Stimulated activated CD4-positive, alpha-beta T cell treated with anti-CD3 and anti-CD28 coated beads, TNF-alpha, amount 100 ng/mL, for 1 hour (primary cell): ENCODE measurements around the gene CEMIP2.

Source experiments
- DNase-seq, 3 donors: peaks; one replicate each; pipeline ENCODE4 v3.0.0-alpha.2; 2020; ENCODE audit warnings: low read depth in 3 of 3, low spot score in 1 of 3

Gene CEMIP2

DNA sequence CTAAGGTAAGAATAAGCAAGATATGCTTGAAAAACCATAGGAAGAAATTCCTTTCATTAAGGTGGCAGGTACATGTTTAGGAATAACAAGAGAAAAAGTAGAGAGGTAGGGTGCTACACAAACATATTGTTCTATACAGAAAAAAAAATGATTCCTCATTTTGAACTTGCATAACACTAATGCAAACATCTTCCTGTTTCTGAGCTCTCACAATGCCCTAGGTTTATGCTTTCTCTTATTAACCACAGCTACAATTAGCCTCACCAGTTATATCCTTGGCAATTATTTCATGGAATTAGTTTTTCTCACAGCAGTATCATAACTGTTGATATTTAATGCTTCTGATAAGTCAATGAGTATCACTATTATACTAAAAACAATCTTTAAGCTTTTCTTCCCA, 20.7 kb downstream of the CEMIP2 start:
- no peak for DNase-seq

DNA sequence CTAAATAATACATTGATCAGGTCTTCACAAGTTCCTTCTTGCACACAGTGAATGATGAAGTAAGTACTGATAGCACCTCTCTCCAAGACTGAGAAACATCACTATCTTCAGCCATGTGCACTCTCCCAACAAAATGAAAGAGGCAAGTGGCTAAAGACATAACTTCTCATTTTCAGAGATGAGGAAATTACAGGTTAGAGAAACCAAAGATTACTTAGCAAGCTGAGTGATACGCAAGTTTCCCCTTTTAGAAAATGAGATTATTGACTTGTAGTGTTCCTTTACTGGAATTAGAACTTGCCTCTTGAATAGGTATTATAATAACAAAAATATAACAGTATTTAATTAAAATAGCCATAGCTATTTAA, 21.6 kb downstream of the CEMIP2 start:
- no peak for DNase-seq

DNA sequence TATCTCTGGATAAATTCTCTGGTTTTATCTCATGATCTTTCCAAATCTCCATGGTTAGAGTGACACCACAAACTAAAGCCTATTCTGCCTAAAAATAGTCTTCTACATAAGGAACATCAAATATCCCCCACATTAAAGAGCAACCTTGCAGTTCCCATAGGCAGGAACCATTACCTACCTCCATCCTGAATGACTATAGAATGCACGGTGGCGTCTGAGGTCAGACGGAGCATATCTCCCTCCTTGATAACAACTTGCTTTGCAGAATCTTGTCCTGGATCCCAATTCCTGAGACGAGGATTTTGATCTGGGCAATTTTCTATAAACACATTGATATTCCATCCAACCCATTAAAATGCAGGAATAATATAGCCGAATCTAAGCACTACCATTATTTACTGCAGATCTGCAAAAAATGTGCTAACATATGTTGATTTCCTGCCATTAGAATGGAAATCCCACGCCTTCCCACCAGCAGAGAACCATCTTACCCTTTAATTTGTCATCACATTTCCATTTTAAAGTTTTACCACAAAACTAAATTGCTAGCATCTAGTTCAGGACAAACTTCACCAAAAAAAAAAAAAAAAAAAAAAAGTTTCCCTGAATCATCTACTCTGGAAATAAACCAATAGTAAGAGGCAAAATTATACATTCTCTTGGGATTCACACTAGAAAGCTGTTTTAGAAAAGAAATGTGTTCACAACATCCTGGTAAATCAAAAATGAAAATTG, 22.1 kb downstream of the CEMIP2 start:
- no peak for DNase-seq

DNA sequence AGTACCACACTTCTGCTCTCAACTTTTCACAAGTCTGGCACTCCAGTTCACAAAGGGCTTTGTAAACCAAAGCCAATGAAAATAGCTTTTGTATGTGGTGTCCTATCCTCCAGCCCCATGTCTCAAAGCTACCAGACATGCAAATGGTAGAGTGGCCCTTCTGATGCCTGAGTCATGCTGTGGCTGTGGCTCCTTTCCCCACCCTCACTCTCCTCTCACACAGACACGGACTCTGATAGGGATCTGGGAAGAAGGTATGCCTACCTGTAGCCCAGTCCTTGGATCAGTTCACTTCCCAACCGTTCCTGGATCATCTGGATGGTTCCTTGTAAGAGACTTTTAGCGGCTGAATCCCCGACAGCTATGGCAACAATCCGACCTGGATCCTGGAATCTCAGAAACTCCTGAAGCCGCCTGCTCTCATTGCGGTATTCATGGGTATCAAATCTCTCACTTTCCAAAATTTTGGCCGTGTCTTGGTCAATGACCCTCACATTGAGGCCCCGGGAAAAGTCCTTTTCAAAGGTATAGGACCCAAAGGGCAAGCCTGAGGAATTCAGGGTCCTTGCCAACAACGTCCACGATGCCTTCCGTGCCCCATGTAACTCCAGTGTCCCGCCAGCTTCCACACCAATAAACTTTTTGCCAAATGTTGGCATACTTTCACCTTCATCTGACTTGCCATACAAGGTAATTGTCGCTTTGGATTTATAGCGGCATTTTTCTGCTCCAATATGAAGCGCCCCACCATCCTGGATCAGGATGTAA, 23.4 kb downstream of the CEMIP2 start:
- DNase-seq, result no peak

DNA sequence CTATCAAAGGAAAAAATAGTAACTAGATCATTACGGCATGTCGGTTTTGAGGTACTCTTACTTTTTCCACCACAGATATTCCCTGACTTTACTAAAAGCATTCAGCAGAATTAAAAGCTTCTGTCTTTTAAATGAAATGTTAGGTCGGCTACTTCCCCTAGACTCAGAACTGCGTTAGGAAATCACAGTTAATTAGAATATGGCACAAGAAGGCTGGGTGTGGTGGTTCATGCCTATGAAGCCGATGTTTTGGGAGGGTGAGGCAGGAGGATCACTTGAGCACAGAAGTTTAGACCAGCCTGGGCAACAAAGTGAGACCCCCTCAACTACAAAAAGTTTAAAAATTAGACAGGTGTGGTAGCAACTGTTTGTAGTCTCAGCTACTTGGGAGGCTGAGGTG, 24.4 kb downstream of the CEMIP2 start:
- DNase-seq, result no peak

DNA sequence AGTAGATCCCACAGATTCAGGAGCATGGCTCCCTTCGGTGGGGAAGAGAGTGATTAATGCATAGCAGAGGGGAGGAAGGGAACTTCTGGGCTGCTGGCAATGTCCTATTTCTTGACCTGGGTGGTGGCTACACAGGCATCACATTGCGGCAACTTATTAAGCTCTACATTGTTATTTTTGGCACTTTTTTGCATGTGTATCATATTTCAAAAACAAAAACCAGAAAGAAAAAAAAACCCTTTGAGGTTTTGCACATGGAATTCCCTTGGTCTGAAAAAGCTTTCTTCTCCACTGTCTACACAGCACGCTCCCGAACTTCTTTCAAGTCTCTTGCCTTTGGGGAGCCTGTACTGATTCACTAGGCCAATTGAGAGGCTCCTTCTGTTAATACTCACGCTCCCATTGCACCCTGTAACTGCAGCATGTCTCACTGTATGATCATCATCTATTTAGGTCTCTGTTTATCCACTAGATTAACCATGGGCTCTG, 25.1 kb downstream of the CEMIP2 start:
- DNase-seq, result no peak

DNA sequence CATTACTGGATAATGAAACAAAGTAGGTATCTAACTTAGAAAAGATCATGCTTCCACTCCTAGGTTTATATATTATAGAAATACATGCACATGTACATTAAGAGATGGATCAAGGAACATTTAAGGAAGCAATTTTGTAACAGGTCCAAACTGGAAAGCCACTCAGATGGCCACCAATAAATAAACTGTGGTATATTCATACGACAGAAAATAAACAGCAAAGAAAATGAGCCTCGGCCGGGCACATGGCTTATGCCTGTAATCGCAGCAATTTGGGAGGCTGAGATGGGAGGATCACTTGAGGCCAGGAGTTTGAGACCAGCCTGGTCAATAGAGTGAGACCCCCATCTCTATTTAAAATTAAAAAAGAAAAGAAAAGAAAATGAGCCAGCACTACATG, 25.6 kb downstream of the CEMIP2 start:
- DNase-seq, result no peak

DNA sequence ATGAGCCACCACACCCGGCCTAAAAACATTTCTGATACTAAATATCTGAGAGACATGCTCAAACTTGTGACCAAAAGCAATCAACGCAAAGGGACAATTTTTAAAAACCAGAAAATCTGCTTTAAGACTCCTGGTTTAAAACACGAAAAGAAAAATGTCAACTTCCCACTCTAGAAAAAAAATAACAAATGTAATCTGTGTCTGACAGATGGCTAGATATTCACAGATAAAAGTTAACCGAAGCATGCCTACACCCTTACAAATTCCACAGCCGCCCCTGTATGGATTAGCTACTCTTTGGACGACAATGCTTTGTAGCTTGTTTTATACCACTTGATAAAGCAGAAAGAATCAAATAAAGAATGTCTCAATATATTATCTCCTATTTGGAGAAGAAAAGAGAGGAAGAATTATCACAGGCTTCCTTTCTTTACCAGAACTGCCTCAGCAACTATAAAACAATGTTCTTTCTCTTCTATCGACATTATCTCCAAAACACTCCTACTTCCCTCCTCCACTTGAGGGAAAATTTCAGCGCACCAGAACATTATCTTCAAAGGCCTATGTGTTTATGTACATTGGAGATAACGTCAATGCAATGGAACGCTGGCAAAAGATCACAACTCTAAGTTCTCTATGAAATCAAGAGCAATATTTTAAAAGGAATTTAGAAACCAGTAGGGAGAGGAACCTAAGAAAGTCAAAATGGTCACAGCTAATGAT, 26.2 kb downstream of the CEMIP2 start:
- DNase-seq, result no peak

DNA sequence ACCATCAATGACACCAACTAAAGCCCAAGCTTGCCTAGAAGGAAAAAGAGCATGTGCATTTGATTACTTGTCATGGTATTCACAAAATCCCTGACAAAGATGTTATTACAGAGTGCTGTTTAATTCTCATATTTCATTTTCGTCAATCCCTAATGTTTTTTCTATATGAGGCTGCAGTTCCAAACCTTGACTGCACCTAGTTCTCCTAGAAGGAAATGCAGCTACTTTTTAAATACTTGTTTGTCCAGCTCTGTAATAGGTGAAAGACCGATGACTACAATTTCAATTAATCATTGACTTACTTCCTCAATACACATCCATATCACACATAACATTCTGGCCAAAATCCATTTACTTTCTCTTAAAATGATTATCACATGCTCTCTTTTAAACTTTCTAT, 28.1 kb downstream of the CEMIP2 start:
- no peak for DNase-seq

DNA sequence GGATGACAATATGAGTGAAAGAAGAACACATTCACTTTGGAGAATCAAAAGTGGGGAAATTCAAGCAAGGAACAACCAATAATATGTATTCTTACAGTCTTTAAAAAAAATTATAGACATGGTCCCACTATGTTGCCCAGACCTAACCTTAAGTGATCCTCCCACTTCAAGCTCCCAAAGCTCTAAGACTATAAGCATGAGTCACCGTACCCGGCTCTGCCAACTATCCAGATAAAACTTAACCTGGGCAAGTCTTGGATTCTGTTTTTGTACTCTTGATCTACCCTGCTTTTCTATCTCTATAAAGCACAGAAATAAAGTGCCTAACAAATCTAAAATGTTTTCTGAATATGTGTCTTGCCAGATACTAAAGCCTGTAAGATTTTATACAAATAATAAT, 30.9 kb downstream of the CEMIP2 start:
- DNase-seq, result no peak

DNA sequence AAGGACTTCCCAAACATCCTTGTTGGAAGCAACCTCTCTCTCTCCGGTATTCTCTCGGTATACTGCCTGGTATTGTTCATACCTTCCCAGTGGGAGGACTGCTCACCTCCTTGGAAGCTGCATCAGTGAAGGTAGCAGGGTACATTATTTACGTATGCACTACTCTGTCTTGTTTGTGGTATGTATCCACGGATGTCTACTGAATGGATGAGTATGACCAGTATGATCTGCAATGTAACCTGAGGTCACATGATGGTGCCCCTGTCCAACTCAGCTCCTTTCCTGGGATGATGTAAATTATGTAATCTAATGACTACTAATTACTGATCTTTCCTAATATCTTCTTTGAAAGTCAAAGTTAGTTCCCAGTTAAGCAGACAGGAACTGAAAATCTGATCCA, 32.1 kb downstream of the CEMIP2 start:
- no peak for DNase-seq

DNA sequence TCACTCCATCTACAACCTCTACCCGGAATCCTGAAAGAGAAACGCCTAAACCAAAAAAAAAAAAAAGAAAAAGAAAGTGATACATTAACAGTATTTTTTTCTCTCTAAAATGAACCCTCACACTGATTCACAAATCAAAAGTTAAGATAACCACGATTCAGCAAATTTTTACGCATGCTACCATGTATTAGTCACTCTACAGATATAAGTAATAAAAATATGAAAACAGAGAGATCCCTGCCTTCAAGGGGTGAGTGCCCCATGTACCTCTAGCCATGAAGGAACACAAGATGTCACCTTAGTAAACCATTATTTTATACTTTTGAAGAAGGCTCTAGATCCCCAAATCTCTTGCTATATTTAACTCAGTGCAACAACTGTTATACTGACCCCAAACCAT, 33.4 kb downstream of the CEMIP2 start:
- no peak for DNase-seq

DNA sequence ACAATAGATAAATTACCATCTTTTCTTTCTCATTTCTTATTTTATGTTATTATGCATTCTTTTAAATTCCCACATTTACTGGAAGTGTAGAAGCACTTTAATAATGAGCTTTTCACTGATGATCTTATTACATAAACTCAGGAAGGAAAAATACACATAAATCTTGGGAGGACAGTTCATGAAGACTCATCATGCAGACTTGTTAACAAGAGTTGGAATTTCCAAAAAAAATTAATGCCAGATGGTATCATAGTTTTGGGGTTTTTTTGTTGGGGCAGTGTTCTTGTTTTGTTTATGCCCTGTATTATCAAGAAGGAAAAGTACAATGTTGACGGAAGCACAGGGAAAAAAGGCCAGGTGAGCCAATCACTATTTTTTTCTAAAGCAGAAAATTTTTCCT, 35.1 kb downstream of the CEMIP2 start:
- DNase-seq, result no peak

DNA sequence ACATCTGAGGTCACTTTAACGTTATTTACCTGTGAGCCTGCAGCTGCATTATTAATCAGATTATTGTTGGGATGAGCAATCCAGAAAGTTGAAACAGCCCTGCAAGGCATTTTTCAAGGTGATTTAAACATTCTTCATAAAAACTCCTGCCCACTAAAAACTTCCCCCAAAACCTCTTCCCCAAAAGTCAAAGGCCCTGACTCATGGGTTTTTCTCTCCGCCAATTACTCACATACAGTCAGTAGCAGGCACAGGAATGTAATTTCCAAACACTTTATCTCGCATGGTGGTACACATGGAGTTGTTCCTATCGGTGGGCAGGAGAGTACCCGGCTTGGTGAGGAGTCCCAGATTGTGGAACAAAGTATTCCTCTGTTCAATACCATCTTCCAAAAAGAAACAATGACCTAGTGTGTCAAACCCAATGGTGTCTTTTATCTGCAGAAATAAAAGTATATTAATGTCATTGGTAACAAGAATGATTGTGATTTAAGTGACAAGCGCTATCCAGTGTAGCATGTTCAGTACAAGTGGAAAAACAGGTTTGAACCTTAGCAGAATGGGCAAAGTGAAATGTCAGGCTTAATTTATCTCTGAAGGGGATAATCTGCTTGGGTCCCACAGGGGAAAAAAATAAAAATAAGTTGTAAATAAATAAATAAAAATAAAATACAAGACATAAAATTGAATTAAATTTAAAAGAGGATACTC, 38.3 kb downstream of the CEMIP2 start:
- DNase-seq, result no peak

DNA sequence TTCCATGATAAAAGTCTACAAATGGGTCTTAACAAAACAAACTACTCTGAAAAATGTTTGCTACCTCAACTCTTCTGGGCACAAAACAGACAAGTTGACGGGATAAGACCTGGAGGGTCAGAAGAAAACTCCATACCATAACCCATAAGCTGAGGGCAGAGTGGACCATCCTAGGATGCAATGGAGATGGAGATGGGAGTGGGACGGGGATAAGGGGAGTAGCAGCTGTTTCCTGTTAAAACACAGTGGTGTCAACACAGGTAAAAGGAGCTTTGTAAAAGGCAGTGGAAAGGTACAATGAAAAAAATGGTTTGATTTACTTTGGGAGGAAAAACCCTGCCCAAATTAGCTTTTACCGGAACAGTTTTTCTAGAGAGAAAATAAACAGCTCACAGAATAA, 41.6 kb downstream of the CEMIP2 start:
- DNase-seq, result no peak

DNA sequence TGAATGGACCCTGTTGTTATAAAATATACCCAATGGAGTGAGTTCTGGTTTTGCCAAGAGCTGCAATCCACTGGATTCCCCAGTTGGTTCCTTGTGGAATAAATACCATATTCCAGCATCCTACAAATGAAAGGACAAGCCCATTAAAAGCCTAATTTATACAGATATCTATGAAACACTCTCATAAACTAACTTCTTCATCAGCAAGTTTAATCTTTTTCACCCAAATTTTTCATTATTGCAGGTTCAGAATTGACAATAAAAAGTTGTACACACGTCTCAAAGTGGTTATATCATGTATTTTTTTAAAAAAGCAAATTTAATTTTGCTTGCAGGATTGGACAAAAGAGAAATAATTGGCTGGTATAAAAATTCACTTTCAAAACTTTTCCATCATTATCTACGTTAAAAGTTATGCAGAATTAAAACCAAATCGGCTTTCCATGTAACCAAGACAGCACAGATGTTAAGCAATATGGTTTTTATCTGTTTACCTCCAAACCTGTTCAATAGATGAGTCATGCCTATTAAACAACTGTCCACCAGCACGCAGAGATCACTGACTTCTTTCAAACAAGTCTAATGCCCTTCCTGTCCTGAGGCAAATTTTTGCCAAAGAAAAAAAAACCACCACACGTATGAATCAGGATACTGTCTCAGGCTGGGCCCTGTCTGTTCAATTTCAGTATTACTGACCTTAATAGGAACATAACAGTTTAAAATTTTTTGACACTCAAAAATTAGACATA, 42.5 kb downstream of the CEMIP2 start:
- DNase-seq, result no peak

DNA sequence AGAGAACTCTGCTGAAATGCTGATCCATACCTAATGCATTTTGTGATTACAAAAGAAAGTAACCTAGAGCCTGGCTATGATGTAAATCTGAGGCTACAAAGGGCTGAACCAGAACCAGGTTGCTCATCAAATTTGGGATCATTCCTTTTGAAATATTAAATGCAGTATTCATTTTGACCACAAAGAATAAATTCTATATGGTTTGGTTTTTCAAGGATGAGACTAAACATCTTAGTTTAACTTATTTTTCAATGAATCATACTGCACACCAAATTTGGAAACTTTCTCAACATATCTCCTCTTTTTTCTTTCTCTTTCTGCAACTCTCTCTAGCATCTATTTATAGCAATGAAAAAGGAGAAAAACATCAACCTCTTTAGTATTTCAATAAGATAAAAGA, 46.5 kb downstream of the CEMIP2 start:
- no peak for DNase-seq

DNA sequence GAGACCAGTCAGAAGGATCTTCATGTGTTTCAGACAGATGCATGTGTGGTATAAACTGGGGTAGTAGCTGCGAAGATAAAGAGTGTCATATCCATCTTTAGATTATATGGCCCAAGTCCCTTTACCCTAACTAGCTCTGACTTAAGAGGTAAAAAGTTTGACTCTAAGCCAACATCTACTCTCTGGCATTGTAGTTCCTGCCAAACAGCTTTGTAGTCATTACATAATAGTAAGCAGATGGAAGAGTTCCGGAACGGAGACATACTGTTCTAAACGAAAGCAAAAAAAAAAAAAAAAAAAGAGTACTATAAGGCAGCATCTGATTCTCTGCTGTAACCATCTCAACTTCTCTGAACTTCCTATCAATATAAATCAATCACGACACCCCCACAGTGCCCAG, 48.8 kb downstream of the CEMIP2 start:
- DNase-seq, result no peak

DNA sequence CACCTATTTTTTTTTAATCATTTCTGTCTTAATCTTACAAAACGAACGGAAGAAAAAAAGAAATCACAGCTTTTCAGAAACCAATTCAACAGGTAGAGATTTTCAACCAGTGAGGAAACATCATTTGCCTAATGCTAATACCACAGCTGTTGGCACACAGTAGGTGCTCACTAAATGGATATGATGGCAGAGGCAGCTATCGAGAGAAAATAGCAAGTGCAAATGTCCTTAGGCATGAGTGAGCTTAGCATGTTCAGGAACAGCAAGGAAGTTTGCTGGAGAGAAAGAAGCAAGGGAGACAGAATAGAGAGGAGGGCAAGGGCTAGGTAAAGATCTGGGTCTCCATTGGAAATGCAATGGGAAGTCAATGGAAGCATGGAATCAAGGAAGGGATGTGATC, 49.2 kb downstream of the CEMIP2 start:
- no peak for DNase-seq

DNA sequence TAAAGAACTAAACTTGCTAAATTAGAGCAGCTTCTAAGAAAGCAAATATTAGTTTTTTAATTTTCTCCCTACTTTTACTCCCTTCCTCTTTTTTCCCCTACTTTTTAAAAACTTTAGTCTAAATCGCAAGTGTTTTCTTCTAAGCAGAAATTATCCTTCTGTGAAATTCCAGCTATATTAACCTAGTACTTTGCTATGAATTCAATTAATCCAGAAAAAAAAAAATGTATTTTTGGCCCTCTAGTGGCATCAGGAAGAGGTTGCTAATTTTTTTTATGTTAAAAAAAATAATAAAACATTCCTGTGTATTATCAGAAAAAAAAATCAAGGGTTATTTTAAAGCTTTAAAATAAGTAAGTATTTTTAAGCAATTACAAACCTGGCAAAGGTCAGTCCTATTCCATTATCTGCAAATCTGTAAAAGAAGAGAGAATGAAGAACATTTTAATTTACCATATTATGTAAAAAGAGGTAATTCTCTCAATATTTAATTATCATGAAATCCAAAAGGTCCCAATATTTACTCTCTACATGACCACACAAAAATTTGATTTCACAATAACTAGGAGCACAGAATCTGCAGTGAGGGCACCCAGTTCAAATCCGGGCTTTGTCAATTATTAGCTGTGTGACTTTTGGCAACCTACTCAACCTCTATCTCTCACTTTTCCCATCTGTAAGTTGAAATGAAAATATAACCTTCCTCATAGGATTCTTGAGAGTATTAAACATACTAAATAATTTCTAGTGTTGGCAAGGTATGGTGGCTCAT, 52.0 kb downstream of the CEMIP2 start:
- DNase-seq, result no peak
